Measurements from ENCODE around the gene CHADL.

Gene CHADL

GRCh38 chr22:41191467-41191866, 49.3 kb downstream of the CHADL start:
- Histone ChIP-seq H3K79me2 (ENCODE audit: low read length) (no peaks in the 10 kb centered on the region), H3K9me3 (replicated peaks; ENCODE audit: insufficient read depth, low read length) (no peaks in the 10 kb centered on the region), H3K9ac (ENCODE audit: low read length) (no peak overlapping the region), H3K36me3 (replicated peaks; ENCODE audit: insufficient read depth, low read length) (no peaks in the 10 kb centered on the region), H2AFZ (ENCODE audit: low read length) (no peak overlapping the region), H3F3A (ENCODE audit: insufficient read depth, low read length) (no peaks in the 10 kb centered on the region), H4K20me1 (ENCODE audit: insufficient read depth, low read length) (no peaks in the 10 kb centered on the region), H3K27ac (ENCODE audit: low read length) (no peak overlapping the region), H3K9me2 (replicated peaks; ENCODE audit: insufficient read depth, low read length) (no peaks in the 10 kb centered on the region), H3K4me1 (ENCODE audit: low read length) (no peaks in the 10 kb centered on the region), H3K4me2 (ENCODE audit: low read depth, low read length) (no peak overlapping the region), H3K27me3 (replicated peaks; ENCODE audit: insufficient read depth, low read length) (no peaks in the 10 kb centered on the region), H3K4me3 (ENCODE audit: low read length) (no peak overlapping the region)
- no peak for DNase-seq
- TF ChIP-seq EZH2 (optimal IDR thresholded peaks at IDR 0.05; ENCODE audit: low read depth, low read length) (no peak), CTCF (IDR thresholded peaks at IDR 0.05; ENCODE audit: low read length) (no peak), EZH2phosphoT487 (IDR thresholded peaks at IDR 0.05; ENCODE audit: low read length) (no peak)

GRCh38 chr22:41184679-41185078, 56.1 kb downstream of the CHADL start:
- Histone ChIP-seq H4K20me1 (ENCODE audit: insufficient read depth, low read length) (no peaks in the 10 kb centered on the region), H3K9me3 (replicated peaks; ENCODE audit: insufficient read depth, low read length) (no peaks in the 10 kb centered on the region), H3K79me2 (ENCODE audit: low read length) (no peaks in the 10 kb centered on the region), H3K4me2 (ENCODE audit: low read depth, low read length) (no peak overlapping the region), H3K9ac (ENCODE audit: low read length) (no peak overlapping the region), H3K27me3 (replicated peaks; ENCODE audit: insufficient read depth, low read length) (no peaks in the 10 kb centered on the region), H3F3A (ENCODE audit: insufficient read depth, low read length) (peaks cover 4% of the 10 kb centered on the region; the same call in 1 of the 2 replicates), H2AFZ (ENCODE audit: low read length) (no peak overlapping the region), H3K9me2 (replicated peaks; ENCODE audit: insufficient read depth, low read length) (no peaks in the 10 kb centered on the region), H3K36me3 (replicated peaks; ENCODE audit: insufficient read depth, low read length) (no peaks in the 10 kb centered on the region), H3K27ac (ENCODE audit: low read length) (no peak overlapping the region), H3K4me1 (ENCODE audit: low read length) (no peaks in the 10 kb centered on the region), H3K4me3 (ENCODE audit: low read length) (no peak overlapping the region)
- TF ChIP-seq CTCF (IDR thresholded peaks at IDR 0.05; ENCODE audit: low read length): no peak
- no peak for TF ChIP-seq EZH2phosphoT487 (IDR thresholded peaks at IDR 0.05; ENCODE audit: low read length)
- TF ChIP-seq EZH2 (optimal IDR thresholded peaks at IDR 0.05; ENCODE audit: low read depth, low read length): no peak
- no peak for DNase-seq

GRCh38 chr22:41181349-41182241, 59.1 kb downstream of the CHADL start:
- Histone ChIP-seq H3K9ac (ENCODE audit: low read length) (no peak overlapping the region), H4K20me1 (ENCODE audit: insufficient read depth, low read length) (no peaks in the 10 kb centered on the region), H3K79me2 (ENCODE audit: low read length) (no peaks in the 10 kb centered on the region), H3K27me3 (replicated peaks; ENCODE audit: insufficient read depth, low read length) (no peaks in the 10 kb centered on the region), H3K4me3 (ENCODE audit: low read length) (no peak overlapping the region), H3K4me1 (ENCODE audit: low read length) (no peaks in the 10 kb centered on the region), H3K4me2 (ENCODE audit: low read depth, low read length) (no peak overlapping the region), H3K27ac (ENCODE audit: low read length) (no peak overlapping the region), H3K9me2 (replicated peaks; ENCODE audit: insufficient read depth, low read length) (no peaks in the 10 kb centered on the region), H3K36me3 (replicated peaks; ENCODE audit: insufficient read depth, low read length) (peaks cover 17% of the 10 kb centered on the region), H3K9me3 (replicated peaks; ENCODE audit: insufficient read depth, low read length) (no peaks in the 10 kb centered on the region), H3F3A (ENCODE audit: insufficient read depth, low read length) (peaks cover 6% of the 10 kb centered on the region; the same call in 1 of the 2 replicates), H2AFZ (ENCODE audit: low read length) (no peak overlapping the region)
- TF ChIP-seq CTCF (IDR thresholded peaks at IDR 0.05; ENCODE audit: low read length) (no peak), EZH2phosphoT487 (IDR thresholded peaks at IDR 0.05; ENCODE audit: low read length) (no peak), EZH2 (optimal IDR thresholded peaks at IDR 0.05; ENCODE audit: low read depth, low read length) (no peak)
- no peak for DNase-seq
